Tongue (tissue), 2 donors: ENCODE measurements around the gene FAM234A. TPM values are rescaled to one million over a fixed set of nuclear protein-coding genes. Genes with fewer than 3 reads are reported as not detected.
"Not testable (repeated sequence)": the region's sequence is repeated elsewhere in the genome, so short reads cannot be mapped to it uniquely, and the experiment has no call there.

Experiments
- DNase-seq: peaks from one replicate; pipeline ENCODE4 v3.0.0-alpha.2; 2015
- total RNA-seq: library from RNA; depleted of rRNA; stranded (reverse); fragments of >200 nt; gene quantifications from one replicate; pipeline ENCODE4 v1.2.3, GENCODE V29; 2014

FAM234A gene
- total RNA-seq, 1 donor from 2014 or later: 92.7 TPM

DNA sequence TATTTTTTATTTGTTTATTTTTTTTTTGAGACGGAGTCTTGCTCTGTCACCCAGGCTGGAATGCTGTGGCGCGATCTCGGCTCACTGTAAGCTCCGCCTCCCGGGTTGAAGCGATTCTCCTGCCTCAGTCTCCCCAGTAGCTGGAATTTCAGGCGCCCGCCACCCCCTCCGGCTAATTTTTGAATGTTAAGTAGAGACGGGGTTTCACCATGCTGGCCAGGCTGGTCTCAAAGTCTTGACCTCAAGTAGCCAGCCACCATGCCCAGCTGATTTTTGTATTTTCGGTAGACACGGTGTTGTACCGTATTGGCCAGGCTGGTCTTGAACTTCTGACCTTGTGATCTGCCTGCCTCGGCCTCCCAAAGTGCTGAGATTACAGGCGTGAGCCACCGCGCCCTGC is 4.3 kb upstream of the FAM234A start:
- not testable (repeated sequence) for DNase-seq

DNA sequence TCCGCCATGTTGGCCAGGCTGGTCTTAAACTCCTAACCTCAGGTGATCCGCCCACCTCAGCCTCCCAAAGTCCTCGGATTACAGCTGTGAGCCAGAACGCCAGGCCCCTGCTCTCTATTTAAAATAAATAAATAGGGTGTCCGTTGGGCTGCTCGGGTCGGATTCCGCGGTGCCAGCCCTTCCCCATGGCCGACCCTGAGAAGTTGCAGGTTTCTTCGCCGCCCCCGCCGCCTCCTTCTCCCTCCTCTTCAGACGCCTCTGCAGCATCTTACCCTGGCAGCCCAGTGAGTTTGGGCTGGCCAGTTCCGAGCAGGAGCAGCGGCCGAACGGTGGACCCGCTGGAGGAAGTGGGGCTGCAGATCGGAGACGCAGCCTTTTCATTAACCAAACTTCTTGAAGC is 3.7 kb upstream of the FAM234A start:
- no peak for DNase-seq

DNA sequence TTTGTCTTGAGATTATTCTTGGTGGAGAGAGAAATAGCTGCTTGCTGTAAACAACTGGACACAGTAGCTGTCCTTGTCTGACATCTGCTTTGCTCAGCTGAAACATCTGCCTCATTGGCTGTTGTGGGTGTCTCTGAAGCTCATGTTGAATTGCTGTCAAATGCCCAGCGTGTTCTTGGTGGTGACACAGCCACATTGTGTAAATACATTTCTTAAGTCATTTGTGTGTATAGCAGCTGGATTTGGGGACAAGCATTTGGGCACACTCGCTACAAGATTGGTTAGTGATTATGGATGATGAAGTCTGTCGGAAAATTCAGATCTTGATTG is 5.3 kb downstream of the FAM234A start:
- peak; percentile 16 for DNase-seq

DNA sequence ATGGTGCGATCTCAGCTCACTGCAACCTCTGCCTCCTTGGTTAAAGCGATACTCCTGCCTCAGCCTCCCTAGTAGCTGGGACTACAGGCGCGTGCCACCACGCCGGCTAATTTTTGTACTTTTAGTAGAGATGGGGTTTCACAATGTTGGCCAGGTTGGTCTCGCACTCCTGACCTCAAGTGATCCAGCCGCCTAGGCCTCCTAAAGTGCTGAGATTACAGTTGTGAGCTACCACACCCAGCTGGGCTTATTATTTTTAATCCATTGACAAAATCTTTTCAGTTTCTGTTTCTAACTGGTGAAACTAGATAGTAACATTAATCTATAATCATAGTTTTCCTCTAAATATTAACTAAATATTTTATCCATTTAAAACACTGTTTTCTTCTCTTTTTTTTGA is 5.9 kb downstream of the FAM234A start:
- DNase-seq: no peak

DNA sequence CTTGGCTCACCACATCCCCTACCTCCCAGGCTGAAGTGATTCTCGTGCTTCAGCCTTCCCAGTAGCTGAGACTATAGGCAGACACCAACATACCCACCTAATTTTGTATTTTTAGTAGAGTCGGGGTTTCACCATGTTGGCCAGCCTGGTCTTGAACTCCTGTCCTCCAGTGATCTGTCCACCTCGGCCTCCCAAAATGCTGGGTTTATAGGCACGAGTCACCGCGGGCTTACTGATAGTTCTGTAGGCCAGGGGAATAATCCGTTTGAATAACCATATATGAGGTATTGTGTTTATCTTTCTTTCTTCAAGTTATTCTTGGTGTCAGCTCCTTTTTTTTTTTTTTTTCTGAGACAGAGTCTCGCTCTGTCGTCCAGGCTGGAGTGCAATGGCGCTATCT is 7.7 kb downstream of the FAM234A start:
- DNase-seq: no peak

DNA sequence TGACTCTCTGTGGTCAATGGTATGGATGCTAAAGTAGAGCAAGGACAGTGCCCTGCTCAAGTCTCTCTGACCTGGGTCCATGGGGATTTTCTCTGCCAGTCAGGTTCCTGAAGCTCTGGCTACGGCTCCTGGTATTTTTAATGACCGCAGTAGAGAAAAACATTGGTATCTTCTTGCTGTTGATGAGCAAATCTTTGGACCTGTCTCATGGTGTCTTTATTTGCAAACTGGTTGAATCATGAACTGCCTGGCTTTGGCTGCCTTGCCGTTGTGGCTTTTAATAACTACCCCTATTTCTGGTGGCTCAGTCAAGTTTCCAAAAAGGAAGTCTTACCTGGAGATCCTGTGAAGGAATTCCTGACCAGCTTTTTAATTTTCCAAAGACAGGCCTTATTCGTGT is 8.7 kb downstream of the FAM234A start:
- DNase-seq: no peak

DNA sequence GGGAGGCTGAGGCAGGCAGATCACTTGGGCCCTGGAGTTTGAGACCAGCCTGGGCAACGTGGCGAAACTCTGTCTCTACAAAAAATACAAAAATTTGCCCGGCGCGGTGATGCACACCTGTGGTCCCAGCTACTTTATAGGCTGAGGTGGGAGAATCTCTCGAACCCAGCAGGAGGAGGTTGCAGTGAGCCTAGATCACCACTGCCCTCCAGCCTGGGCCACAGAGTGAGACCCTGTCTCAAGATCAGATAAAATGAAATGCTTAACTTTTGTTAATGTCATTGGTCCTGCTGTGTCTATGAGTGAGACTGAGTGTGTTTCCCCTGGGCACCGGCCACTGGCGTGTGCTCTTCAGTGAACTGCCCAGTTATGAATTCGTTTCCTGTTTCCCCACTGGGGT is 10.5 kb downstream of the FAM234A start:
- DNase-seq: no peak

DNA sequence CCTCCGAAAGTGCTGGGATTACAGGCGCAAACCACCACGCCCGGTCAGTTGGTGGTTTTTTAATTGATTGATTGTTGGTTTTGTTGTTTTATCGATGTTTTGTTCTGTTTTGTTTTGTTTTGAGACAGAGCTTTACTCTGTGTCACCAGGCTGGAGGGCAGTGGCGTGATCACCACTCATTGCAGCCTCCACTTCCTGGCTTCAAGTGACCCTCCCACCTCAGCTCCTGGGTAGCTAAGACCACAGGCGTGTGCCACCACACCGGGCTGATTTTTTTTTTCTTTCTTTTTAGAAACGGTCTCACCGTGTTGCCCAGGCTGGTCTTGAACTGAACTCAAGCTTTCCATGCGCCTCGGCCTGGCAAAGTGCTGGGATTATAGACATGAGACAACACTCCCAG is 12.4 kb downstream of the FAM234A start:
- no peak for DNase-seq

DNA sequence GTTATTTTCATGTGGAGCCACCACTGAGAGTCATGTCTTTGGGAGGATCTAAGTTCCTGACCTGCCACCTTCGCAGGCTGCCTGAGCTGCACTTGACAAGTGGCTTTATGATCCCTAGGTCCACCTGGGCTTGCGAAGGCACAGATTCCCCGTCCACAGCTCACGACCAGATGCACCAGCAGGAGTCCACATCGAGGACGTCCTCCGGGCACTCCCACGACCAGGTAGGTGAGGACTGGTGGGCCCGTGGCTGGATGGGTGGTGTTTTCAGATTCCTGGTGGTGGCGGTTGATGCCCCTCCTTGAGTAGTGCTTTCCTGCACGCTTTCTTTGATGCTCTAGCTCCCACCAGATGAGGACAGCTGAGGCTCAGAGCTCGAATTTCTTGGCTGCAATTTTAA is 14.8 kb downstream of the FAM234A start:
- no peak for DNase-seq

DNA sequence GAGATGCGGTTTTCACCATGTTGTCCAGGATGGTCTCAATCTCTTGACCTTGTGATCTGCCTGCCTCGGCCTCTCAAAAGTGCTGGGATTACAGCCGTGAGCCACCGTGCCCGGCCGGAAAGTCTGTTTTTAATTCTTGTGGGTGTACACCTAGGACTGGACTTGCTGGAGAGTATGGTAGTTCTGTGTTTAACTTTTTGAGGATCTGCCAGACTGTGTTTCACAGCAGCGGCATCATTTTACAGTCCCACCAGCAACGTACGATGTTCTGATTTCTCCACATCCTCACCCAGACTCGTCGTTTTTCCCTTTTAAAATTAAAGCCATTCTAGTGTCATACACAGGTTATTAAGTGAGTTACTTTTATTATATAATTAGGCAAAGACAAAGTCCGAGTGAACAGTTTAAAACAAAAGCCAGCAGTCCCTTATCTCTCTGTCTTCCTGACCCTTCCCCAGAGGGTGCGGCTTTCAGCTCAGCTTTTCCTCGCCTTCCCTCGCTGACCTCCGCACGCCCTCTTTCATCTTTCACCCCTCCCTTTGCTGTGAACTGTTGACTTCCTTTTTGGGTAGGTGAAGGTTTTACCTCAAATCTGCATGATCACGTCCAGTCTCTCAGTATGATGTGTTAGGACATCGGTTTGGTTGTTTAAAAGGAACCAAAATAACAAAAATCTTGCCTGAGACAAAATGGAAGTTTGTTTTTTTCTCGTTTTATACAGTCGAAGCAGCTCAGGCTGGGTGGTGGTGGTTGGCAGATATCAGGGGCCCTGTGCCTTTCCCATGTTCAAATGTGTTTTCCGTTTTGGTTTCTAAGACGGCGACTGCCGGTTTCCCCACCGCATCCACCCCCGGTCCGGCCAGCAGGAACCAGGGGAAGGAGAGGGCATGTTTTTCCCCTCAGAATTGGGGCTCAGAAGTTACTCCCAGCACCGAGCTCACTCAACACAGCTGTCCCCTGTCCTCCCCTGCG is 18.0 kb downstream of the FAM234A start:
- DNase-seq: no peak

DNA sequence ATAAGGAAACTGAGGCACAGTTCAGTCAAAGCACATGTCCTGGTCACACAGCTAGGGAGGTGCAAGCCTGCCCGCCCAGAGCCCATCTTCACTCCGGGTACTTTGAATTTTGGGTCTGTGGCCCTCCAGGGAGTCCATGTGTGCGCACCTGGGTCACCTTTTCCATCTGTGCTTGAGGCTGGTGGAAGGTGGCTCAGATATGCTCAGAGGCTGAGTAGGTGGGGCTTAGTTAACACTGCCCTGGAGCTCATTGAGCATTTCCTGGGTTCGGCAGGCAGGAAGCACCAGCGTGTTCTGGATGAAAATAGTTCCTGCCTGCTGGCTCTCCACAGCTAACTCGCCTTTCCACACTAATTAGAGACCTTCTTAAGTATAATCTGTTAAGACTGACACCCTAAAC is 19.2 kb downstream of the FAM234A start:
- no peak for DNase-seq

DNA sequence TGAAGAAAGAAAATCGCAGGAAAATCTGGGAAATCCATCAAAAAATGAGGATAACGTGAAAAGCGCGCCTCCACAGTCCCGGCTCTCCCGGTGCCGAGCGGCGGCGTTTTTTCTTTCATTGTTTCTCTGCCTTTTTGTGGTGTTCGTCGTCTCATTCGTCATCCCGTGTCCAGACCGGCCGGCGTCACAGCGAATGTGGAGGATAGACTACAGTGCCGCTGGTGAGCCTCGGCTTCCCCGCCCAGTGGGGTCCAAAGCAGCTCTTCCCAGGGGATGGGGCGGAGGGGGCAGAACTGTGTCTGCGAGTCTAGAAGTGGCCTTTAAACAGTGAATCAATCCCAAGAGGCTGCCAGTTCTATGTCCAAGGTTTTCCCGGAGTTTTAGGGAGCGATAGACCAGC is 19.8 kb downstream of the FAM234A start:
- no peak for DNase-seq

DNA sequence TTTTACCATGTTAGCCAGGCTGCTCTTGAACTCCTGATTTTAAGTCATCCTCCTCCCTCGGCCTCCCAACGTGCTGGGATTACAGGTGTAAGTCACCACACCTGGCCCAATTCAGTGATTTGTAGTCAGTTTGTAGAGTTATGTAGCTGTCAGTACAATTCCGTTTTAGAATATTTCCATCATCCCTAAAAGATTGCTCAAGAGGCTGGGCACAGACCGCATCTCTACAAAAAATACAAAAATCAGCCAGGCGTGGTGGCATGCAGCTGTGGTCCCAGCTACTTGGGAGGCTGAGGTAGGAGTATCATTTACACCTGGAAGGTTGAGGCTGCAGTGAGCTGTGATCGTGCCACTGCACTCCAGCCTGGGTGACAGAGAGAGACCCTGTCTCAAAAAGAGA is 20.6 kb downstream of the FAM234A start:
- DNase-seq: no peak

DNA sequence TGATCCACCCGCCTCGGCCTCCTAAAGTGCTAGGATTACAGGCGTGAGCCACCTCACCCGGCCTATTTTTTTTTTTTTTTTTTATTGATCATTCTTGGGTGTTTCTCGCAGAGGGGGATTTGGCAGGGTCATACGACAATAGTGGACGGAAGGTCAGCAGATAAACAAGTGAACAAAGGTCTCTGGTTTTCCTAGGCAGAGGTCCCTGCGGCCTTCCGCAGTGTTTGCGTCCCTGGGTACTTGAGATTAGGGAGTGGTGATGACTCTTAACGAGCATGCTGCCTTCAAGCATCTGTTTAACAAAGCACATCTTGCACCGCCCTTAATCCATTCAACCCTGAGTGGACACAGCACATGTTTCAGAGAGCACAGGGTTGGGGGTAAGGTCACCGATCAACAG is 23.5 kb downstream of the FAM234A start:
- DNase-seq: not testable (repeated sequence)

DNA sequence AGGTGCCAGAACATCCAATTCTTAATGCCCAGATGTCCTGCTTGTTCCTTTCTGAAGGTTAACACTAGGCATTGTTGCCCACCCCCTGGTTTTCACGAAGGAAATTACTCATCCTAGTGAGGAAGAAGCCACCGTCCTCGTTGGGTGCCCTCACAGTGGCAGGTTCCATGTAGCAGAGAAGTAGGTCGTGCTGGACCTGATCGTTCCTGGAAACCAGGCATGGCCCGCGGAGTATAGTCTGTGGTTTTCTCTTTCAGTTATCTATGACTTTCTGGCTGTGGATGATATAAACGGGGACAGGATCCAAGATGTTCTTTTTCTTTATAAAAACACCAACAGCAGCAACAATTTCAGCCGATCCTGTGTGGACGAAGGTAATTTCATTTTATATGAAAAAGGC is 24.6 kb downstream of the FAM234A start:
- no peak for DNase-seq

DNA sequence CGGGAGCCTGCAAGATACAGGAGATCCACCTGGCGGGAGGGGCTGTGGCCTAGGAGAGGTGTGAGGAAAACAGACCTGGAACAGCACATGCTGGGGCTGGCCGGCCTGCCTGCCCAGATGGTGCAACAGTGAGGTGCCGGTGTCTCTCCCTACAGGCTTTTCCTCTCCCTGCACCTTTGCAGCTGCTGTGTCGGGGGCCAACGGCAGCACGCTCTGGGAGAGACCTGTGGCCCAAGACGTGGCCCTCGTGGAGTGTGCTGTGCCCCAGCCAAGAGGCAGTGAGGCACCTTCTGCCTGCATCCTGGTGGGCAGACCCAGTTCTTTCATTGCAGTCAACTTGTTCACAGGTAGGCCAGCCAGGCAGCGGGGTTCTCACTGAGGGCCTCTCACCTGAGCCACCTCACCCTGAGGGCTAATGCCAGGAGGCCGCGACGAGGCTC is 25.2 kb downstream of the FAM234A start:
- no peak for DNase-seq

DNA sequence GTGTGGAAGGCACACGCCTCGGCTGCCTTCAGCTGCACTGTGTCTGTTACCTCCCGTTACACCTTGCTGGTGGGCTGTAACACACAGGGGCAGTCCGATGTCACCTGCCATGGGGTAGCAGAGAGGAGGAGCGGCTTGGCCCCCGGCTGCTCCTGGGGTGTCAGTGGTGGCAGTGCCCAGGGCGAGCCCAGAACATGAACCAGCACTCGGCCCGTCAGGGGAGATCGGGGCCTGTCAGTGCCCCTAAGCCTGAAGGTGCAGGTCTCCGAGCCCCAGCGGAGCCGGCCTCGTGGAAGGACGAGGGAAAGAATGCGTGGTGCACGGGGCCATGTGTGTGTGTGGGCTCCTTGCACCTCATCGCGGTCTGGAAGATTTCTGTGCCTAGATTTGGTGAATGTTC is 25.7 kb downstream of the FAM234A start:
- DNase-seq: no peak

DNA sequence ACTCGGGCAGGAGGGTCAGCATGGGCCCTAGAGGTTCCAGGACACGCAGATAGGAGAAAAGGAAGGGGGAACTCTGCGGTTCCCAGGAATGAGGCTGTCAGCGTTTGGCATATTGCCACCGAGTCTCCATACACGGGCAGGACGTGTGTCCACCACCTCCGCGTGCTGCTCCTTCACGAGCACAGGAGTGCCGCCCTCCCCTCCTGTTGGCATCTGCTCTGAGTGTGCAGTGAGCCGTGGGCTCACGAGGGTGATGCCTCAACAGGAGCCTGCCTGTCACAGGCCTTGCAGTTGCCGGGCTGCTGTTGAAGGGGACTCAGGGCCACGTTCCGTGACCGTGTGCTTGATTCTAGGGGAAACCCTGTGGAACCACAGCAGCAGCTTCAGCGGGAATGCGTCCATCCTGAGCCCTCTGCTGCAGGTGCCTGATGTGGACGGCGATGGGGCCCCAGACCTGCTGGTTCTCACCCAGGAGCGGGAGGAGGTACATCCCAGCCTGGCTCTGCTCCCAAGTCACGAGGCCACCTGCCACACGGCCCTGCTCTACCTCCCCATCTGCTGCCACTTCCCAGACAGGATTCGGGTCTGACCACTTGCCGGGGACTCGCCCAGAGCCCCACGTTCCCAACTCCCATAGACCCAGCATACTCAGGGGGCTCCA is 26.5 kb downstream of the FAM234A start:
- DNase-seq: no peak

DNA sequence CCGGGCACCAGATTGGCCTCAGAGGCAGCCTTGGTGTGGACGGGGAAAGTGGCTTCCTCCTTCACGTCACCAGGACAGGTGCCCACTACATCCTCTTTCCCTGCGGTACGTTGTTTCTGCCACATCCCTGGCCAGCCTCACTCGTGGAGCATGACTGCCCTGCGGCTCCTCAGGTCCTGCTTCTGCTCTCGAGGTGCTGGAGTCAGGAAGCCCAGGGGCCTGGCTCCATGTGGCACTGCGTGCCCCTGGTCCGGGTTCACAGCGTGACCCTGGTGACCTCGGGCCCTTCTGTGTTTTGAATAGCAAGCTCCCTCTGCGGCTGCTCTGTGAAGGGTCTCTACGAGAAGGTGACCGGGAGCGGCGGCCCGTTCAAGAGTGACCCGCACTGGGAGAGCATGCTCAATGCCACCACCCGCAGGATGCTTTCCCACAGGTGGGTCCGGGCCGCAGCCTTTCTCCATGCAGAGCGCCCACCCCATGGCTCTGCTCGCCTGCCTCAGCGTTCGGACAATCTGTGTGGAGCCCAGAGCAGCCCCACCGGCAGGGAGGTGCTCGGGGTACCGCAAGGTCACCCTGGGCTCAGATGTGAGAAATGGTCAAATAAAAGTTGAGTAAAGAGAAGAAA is 27.6 kb downstream of the FAM234A start:
- DNase-seq: no peak

DNA sequence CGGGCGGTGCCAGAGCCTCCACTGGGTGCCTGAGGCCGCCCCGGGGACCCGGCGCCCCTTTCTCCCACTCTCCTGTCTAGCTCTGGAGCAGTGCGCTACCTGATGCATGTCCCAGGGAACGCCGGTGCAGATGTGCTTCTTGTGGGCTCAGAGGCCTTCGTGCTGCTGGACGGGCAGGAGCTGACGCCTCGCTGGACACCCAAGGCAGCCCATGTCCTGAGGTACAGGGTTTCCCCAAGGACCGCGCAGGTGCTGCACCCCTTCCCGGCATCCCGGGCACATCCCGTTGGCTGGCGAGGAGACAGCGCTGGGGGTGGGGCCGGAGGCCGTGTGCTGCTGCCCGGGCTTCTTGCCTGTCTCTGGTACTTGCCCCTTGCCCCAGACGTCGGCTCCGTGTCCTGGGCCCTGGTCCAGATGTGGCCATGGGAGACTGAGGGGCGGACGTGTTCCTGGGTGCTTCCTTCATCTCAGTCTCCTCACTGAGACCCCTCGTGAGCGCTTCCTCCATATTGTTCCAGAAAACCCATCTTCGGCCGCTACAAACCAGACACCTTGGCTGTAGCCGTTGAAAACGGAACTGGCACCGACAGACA is 28.7 kb downstream of the FAM234A start:
- no peak for DNase-seq

DNA sequence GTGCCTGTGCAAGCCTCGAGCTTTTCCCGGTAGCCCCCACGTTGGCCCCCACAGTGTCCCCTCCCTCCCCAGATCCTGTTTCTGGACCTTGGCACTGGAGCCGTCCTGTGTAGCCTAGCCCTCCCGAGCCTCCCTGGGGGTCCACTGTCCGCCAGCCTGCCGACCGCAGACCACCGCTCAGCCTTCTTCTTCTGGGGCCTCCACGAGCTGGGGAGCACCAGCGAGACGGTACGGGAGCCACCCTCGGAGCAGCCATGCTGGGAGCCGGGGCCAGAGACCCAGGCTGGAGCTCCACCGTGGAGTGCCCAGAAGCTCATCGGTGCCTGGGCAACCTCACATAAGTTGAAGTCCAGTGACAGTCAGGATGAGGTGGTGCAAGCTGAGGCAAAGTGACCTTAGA is 29.3 kb downstream of the FAM234A start:
- DNase-seq: no peak

DNA sequence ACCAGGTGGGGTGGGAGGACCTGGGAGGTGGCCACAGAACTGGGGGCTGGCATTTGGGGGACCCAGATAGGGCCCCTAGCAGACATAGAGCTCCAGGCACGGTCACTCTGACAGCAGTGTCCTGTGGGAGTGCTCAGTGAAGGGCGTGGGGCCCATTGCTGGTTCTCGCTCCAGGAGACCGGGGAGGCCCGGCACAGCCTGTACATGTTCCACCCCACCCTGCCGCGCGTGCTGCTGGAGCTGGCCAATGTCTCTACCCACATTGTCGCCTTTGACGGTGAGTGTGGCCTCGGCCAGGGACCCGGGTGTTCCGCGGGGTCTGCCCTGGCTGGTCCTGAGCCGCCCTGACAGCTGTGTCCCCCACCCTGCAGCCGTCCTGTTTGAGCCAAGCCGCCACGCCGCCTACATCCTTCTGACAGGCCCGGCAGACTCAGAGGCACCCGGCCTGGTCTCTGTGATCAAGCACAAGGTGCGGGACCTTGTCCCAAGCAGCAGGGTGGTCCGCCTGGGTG is 29.9 kb downstream of the FAM234A start:
- DNase-seq: no peak
